ENCODE measurements around the gene NAP1L5.

GRCh38 chr4:88672987-88673386 is 24.6 kb downstream of the NAP1L5 start:
- TF ChIP-seq CTCF (IDR thresholded peaks at IDR 0.05) (peak; percentile 82), ZFX (IDR thresholded peaks at IDR 0.05; ENCODE audit: borderline replicate concordance) (no peak)
